ENCODE data around the gene ALDH1A2. TPM values are rescaled to one million over a fixed set of nuclear protein-coding genes. Genes with fewer than 3 reads are reported as not detected.
"Not testable (repeated sequence)": the region's sequence is repeated elsewhere in the genome, so short reads cannot be mapped to it uniquely, and the experiment has no call there.

Gene ALDH1A2
- total RNA-seq, 1 experiment from 2014 or later, result 0.98 TPM

DNA sequence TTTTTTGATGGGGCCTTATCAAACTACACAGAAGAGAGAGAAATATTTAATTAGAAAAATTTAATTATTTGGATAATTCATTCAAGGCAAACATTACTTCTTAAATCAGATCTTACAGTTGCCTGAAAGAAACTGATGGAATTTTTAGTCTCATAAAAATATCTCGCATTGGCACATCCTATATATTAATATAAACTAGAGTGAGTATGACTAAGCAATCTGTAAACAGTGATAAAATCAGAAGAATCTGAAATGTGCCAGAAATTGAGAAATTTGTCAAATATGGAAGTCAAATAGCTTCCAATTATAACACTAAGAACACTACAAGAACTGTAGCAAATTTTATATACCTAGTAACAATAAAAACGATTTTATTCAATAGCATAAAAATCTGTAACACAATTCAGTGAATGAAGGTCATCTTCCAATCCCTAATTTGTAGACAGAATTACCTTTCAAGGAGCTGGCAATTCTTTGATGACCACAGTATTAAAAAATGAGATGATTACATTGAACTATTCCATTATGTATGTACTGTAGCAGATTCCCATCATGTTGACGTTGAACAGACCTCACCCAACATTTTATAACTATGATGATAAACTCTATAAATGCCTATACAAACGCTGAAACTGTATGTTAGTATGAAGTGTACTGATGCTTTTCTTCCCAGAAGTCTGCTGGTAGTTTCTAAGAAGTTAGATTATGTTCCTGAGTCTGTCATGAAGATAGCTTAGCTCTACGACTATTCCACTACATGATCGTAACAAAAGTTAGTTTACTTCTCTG is 63.0 kb downstream of the ALDH1A2 start:
- TF ChIP-seq TCF7L2 (IDR thresholded peaks at IDR 0.05; ENCODE audit: low read depth, low read length) (no peak), POLR2AphosphoS5 (IDR thresholded peaks at IDR 0.05; ENCODE audit: low read depth, low read length) (no peak), CTCF (IDR thresholded peaks at IDR 0.05) (no peak), SIN3A (IDR thresholded peaks at IDR 0.05; ENCODE audit: borderline replicate concordance, insufficient read depth, low read depth, low read length) (no peak)
- TF ChIP-seq, protein P1, sequence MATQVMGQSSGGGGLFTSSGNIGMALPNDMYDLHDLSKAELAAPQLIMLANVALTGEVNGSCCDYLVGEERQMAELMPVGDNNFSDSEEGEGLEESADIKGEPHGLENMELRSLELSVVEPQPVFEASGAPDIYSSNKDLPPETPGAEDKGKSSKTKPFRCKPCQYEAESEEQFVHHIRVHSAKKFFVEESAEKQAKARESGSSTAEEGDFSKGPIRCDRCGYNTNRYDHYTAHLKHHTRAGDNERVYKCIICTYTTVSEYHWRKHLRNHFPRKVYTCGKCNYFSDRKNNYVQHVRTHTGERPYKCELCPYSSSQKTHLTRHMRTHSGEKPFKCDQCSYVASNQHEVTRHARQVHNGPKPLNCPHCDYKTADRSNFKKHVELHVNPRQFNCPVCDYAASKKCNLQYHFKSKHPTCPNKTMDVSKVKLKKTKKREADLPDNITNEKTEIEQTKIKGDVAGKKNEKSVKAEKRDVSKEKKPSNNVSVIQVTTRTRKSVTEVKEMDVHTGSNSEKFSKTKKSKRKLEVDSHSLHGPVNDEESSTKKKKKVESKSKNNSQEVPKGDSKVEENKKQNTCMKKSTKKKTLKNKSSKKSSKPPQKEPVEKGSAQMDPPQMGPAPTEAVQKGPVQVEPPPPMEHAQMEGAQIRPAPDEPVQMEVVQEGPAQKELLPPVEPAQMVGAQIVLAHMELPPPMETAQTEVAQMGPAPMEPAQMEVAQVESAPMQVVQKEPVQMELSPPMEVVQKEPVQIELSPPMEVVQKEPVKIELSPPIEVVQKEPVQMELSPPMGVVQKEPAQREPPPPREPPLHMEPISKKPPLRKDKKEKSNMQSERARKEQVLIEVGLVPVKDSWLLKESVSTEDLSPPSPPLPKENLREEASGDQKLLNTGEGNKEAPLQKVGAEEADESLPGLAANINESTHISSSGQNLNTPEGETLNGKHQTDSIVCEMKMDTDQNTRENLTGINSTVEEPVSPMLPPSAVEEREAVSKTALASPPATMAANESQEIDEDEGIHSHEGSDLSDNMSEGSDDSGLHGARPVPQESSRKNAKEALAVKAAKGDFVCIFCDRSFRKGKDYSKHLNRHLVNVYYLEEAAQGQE (IDR thresholded peaks at IDR 0.05; ENCODE audit: insufficient read depth in 1 of 2, low read depth in 2 of 2, low read length in 1 of 2), result no peak
- no TSS peak for BruUV-seq (replicated peaks)
- ChIA-PET POLR2A (no interaction called here), CTCF (no interaction called here)
- in situ Hi-C loops (cut with HindIII; ENCODE audit: low pct_unique_long_range_greater_than_20kb, low sequenced_read_pairs) (no loop called here), intact Hi-C loops (cut with micrococcal nuclease; ENCODE audit: unreplicated experiment) (no loop called here)
- Histone ChIP-seq H3K36me3 (ENCODE audit: control insufficient read depth, insufficient read depth, low read length) (no peaks in the 10 kb centered on the region), H3K27me3 (ENCODE audit: control insufficient read depth, insufficient read depth, low read length) (peaks cover under 1% of the 10 kb centered on the region; the same call in 1 of the 2 replicates), H3K4me3 (ENCODE audit: low read depth in 2 of 2, low read length in 2 of 2) (no peak overlapping the region), H3K9me3 (ENCODE audit: control insufficient read depth, insufficient read depth, low read depth, low read length) (no peaks in the 10 kb centered on the region), H3K27ac (ENCODE audit: low read length) (no peak overlapping the region), H3K4me1 (ENCODE audit: control insufficient read depth, insufficient read depth, low read length) (no peaks in the 10 kb centered on the region)
- no peak for ATAC-seq
- no peak for DNase-seq (ENCODE audit: low read depth, low spot score)

DNA sequence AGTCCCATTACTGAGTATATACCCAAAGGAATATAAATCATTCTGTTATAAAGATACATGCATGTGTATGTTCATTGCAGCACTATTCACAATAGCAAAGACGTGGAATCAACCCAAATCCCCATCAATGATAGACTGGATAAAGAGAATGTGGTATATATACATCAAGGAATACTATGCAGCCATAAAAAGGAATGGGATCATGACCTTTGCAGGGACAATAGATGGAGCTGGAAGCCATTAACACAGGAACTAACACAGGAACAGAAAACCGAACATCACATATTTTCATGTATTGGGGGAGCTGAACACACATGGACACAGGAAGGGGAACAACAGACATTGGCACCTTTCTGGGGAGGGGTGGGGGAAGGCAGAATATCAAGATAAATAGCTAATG is 65.8 kb downstream of the ALDH1A2 start:
- H3K4me1 ChIP-seq (ENCODE audit: control insufficient read depth, insufficient read depth, low read length); intact Hi-C loops (cut with micrococcal nuclease; ENCODE audit: unreplicated experiment); H3K4me3 ChIP-seq (ENCODE audit: low read depth in 2 of 2, low read length in 2 of 2); H3K9me3 ChIP-seq (ENCODE audit: control insufficient read depth, insufficient read depth, low read depth, low read length); POLR2A ChIA-PET; H3K27ac ChIP-seq (ENCODE audit: low read length); in situ Hi-C loops (cut with HindIII; ENCODE audit: low pct_unique_long_range_greater_than_20kb, low sequenced_read_pairs); DNase-seq (ENCODE audit: low read depth, low spot score); H3K27me3 ChIP-seq (ENCODE audit: control insufficient read depth, insufficient read depth, low read length); BruUV-seq (replicated peaks); H3K36me3 ChIP-seq (ENCODE audit: control insufficient read depth, insufficient read depth, low read length); ATAC-seq; CTCF ChIA-PET: not testable (repeated sequence)

GRCh38 chr15:57996561-57996960 is 69.0 kb downstream of the ALDH1A2 start:
- Histone ChIP-seq H3K36me3 (ENCODE audit: control insufficient read depth, insufficient read depth, low read length) (no peaks in the 10 kb centered on the region), H3K27me3 (ENCODE audit: control insufficient read depth, insufficient read depth, low read length) (peaks cover 8% of the 10 kb centered on the region), H3K4me3 (ENCODE audit: low read depth in 2 of 2, low read length in 2 of 2) (no peak overlapping the region), H3K27ac (ENCODE audit: low read length) (no peak overlapping the region), H3K4me1 (ENCODE audit: control insufficient read depth, insufficient read depth, low read length) (no peaks in the 10 kb centered on the region), H3K9me3 (ENCODE audit: control insufficient read depth, insufficient read depth, low read depth, low read length) (no peaks in the 10 kb centered on the region)
- in situ Hi-C loops (cut with HindIII; ENCODE audit: low pct_unique_long_range_greater_than_20kb, low sequenced_read_pairs), result no loop called here
- no peak for DNase-seq (ENCODE audit: low read depth, low spot score)
- intact Hi-C loops (cut with micrococcal nuclease; ENCODE audit: unreplicated experiment), result no loop called here
- POLR2A ChIA-PET, result interaction anchor here (0.6 to 0.7 kb wide), 2 partner anchors 10 to 32 kb away, joined by 5 to 6 read pairs; no protein-coding TSS in a partner anchor
- no TSS peak for BruUV-seq (replicated peaks)
- TF ChIP-seq, protein P1 (IDR thresholded peaks at IDR 0.05; ENCODE audit: insufficient read depth in 1 of 2, low read depth in 2 of 2, low read length in 1 of 2), result no peak
- TF ChIP-seq TCF7L2 (IDR thresholded peaks at IDR 0.05; ENCODE audit: low read depth, low read length) (no peak), SIN3A (IDR thresholded peaks at IDR 0.05; ENCODE audit: borderline replicate concordance, insufficient read depth, low read depth, low read length) (no peak), CTCF (IDR thresholded peaks at IDR 0.05) (no peak), POLR2AphosphoS5 (IDR thresholded peaks at IDR 0.05; ENCODE audit: low read depth, low read length) (no peak)
- no peak for ATAC-seq
- CTCF ChIA-PET, result no interaction called here

Data from Panc1 (cell line).